ENCODE measurements around the gene GALNT12.

GALNT12 gene, protein sequence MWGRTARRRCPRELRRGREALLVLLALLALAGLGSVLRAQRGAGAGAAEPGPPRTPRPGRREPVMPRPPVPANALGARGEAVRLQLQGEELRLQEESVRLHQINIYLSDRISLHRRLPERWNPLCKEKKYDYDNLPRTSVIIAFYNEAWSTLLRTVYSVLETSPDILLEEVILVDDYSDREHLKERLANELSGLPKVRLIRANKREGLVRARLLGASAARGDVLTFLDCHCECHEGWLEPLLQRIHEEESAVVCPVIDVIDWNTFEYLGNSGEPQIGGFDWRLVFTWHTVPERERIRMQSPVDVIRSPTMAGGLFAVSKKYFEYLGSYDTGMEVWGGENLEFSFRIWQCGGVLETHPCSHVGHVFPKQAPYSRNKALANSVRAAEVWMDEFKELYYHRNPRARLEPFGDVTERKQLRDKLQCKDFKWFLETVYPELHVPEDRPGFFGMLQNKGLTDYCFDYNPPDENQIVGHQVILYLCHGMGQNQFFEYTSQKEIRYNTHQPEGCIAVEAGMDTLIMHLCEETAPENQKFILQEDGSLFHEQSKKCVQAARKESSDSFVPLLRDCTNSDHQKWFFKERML

DNA sequence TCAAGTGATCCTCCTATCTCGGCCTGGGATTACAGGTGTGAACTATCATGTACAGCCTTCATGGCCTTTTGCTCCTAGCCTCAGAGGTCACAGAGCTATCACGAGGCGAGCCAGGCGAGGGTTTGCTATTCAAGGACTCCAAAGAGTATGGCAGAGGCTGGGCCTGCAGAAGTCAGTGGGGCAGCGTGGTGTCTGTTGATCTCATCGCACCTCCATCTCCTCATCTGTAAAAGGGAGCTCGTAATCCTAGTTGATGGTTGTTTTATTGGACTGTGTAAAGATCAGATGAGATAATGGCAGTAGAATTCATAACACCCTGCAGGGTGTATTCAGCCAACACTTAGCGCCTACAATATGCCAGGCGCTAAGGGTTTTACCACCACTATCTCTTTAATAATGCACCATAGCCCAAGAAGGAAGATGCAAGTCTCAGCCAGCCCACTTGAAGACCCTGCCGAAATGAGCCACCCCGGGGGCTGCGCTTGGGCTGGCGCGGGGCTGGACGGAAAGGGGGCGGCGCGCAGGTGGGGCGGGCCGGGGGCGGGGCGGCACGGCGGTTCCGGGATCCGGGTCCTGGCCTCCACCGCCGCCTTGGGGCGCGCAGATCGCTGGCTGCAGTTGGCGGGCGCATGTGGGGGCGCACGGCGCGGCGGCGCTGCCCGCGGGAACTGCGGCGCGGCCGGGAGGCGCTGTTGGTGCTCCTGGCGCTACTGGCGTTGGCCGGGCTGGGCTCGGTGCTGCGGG, at the start of gene GALNT12:
Gene GALNT12 (plus strand): TSS at position 601 of the 744 bp plus-strand sequence. CDS start 29 bp downstream, at position 630.
- DNase-seq: peak in 1 of 2 donors; percentile 66
- H3K9me3 ChIP-seq: no peaks in the 10 kb centered on the region
- peak within 1 kb of the TSS in 1 of 2 donors; percentile 32 for H3K27ac ChIP-seq
- peak within 1 kb of the TSS; percentile 50 to 61 for H3K4me3 ChIP-seq
- H3K36me3 ChIP-seq: no peaks in the 10 kb centered on the region
- H3K4me1 ChIP-seq: peaks cover 0 to 35% (median 13%) of the 10 kb centered on the region in 4 donors
- TF ChIP-seq, protein P1, sequence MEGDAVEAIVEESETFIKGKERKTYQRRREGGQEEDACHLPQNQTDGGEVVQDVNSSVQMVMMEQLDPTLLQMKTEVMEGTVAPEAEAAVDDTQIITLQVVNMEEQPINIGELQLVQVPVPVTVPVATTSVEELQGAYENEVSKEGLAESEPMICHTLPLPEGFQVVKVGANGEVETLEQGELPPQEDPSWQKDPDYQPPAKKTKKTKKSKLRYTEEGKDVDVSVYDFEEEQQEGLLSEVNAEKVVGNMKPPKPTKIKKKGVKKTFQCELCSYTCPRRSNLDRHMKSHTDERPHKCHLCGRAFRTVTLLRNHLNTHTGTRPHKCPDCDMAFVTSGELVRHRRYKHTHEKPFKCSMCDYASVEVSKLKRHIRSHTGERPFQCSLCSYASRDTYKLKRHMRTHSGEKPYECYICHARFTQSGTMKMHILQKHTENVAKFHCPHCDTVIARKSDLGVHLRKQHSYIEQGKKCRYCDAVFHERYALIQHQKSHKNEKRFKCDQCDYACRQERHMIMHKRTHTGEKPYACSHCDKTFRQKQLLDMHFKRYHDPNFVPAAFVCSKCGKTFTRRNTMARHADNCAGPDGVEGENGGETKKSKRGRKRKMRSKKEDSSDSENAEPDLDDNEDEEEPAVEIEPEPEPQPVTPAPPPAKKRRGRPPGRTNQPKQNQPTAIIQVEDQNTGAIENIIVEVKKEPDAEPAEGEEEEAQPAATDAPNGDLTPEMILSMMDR (IDR thresholded peaks at IDR 0.05): no peak
- intact Hi-C loops (cut with DNase I; ENCODE audit: low total_unique reads): no loop called here
- H3K27me3 ChIP-seq: peaks cover 0 to 18% of the 10 kb centered on the region in 2 donors

DNA sequence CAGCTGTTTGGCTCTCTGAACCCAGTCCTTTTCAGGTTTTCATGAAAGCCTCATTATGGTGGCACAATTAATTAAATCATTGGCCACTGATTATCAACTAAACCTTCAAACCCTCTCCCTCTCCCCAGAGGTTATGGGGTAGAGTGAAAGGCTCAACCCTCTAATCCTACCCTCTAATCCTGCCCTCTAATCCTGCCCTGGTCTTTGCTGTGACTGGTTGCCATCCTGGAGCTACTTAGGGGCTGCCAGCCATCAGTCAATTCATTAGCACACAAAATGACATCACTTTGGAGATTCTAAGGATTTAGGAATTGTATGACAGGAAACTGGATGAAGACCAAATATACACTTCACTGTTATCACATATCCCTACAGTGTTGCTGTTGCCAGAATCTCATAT, 47.2 kb upstream of the GALNT12 start:
- H3K4me1 ChIP-seq: no peaks in the 10 kb centered on the region
- TF ChIP-seq, protein P1 (IDR thresholded peaks at IDR 0.05): no peak
- H3K27ac ChIP-seq: no peak overlapping the region
- H3K9me3 ChIP-seq: peaks cover 0 to 9% (median 5%) of the 10 kb centered on the region in 3 donors
- peaks cover 27 to 50% (median 41%) of the 10 kb centered on the region in 3 donors for H3K36me3 ChIP-seq
- H3K4me3 ChIP-seq: no peak overlapping the region
- intact Hi-C loops (cut with DNase I; ENCODE audit: low total_unique reads): no loop called here
- DNase-seq: no peak
- H3K27me3 ChIP-seq: no peaks in the 10 kb centered on the region

DNA sequence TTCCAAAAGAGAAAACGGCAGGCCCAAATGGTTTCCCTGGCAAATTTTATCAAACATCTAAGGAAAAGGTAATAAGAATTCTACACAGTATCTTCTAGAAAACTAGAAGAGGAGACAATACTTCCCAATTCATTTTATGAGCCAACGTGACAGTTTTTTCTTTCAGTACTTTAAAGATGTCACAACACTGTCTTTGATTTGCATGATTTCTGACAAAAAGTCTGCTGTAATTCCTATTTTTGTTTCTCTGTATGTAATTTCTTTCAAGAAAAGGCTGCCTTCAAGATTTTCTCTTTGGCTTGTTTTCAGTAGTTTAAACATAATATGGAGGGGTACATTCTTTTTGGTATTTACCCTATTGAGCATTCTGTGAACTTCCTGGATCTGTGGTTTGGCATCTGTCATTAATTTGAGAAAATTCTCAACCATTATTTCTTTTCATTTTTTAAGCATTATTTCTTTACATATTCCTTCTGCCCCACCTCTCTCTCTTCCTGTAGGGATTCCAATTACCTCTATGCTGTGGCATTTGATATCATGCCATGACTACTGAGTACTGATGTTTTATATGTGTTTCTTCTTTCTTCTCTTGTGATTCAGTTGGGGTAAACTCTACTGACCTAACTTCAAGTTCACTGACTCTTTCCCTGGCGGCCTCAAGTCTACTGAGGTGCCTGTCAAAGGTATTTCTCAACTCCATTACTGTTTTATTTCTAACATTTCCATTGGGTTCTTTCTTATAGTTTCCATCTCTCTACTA, 43.3 kb upstream of the GALNT12 start:
- peaks cover 0 to 9% (median 4%) of the 10 kb centered on the region in 3 donors for H3K9me3 ChIP-seq
- TF ChIP-seq, protein P1 (IDR thresholded peaks at IDR 0.05): no peak
- H3K36me3 ChIP-seq: peaks cover 37 to 53% (median 52%) of the 10 kb centered on the region in 3 donors
- no peaks in the 10 kb centered on the region for H3K4me1 ChIP-seq
- H3K27me3 ChIP-seq: no peaks in the 10 kb centered on the region
- no peak for DNase-seq
- intact Hi-C loops (cut with DNase I; ENCODE audit: low total_unique reads): no loop called here
- no peak overlapping the region for H3K4me3 ChIP-seq
- H3K27ac ChIP-seq: no peak overlapping the region

DNA sequence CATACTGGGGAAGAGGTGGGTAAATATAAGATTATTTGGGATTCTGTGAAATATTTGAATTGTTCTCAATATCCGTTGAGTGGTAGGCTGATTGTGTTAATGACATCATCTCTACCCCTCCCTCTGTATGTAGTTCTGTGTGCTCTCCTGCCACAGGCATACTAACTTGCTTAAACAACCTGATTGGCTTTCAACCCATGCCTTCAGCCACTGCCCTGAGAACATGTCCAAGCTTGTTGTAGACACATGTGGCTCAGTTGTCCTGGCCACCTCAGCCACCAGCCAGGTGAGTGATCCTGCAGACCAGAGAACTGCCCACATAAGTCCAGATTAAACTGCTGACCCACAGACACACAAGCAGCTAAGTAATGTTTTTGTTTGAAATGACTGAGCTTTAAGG, 42.2 kb upstream of the GALNT12 start:
- peaks cover 0 to 9% (median 0%) of the 10 kb centered on the region in 3 donors for H3K9me3 ChIP-seq
- intact Hi-C loops (cut with DNase I; ENCODE audit: low total_unique reads): no loop called here
- no peaks in the 10 kb centered on the region for H3K4me1 ChIP-seq
- H3K27ac ChIP-seq: no peak overlapping the region
- no peak overlapping the region for H3K4me3 ChIP-seq
- DNase-seq: no peak
- peaks cover 48 to 58% (median 48%) of the 10 kb centered on the region in 3 donors for H3K36me3 ChIP-seq
- TF ChIP-seq, protein P1 (IDR thresholded peaks at IDR 0.05): no peak
- H3K27me3 ChIP-seq: no peaks in the 10 kb centered on the region

DNA sequence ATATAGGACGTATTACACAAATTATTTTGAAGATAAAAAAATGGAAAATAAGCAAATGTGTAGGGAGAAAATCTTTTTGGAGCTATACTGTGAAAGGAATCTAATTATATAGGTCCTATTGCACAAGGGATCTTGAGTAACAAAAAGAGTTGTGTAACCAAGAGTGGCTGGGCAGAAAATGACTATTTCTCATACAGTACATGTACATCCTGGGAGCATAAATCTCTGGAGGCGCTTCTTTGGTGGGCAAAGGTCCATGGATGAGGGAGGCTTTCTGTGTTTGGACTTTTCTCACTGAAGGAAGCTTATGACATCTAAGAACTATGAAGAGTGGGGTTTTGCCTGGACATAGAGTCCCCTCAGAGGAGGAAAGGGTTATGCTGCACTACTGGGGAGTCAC, 40.9 kb upstream of the GALNT12 start:
- H3K36me3 ChIP-seq: peaks cover 60 to 71% (median 61%) of the 10 kb centered on the region in 3 donors
- DNase-seq: no peak

More for the DNA sequence above, 40.9 kb upstream of the GALNT12 start:
- Histone ChIP-seq H3K27me3 (no peaks in the 10 kb centered on the region), H3K4me3 (no peak overlapping the region), H3K9me3 (peaks cover 0 to 9% (median 0%) of the 10 kb centered on the region in 3 donors), H3K4me1 (no peaks in the 10 kb centered on the region), H3K27ac (no peak overlapping the region)
- TF ChIP-seq, protein P1 (IDR thresholded peaks at IDR 0.05): no peak
- intact Hi-C loops (cut with DNase I; ENCODE audit: low total_unique reads): no loop called here
